Body of pancreas (tissue), 4 donors: Measurements from ENCODE around the gene CAMTA1.

Experiments
- POLR2A ChIP-seq, 3 donors: fragments of 450-650 bp; IDR thresholded peaks; one replicate each; pipeline ENCODE4 v1.6.1; 2016; ENCODE audit warnings: antibody characterized with exemption in 3 of 3, mild to moderate bottlenecking in 2 of 3
- TF ChIP-seq, protein P1 (sequence below), 7 experiments: fragments of 450-650 bp in 4 of 7; fragments of 200-600 bp in 3 of 7; sonication (generic) in 3 of 7; IDR thresholded peaks; one replicate each; pipeline ENCODE4 v1.5.1; 2016 to 2019; ENCODE audit warnings: antibody characterized with exemption in 7 of 7

- TF ChIP-seq, protein P1, sequence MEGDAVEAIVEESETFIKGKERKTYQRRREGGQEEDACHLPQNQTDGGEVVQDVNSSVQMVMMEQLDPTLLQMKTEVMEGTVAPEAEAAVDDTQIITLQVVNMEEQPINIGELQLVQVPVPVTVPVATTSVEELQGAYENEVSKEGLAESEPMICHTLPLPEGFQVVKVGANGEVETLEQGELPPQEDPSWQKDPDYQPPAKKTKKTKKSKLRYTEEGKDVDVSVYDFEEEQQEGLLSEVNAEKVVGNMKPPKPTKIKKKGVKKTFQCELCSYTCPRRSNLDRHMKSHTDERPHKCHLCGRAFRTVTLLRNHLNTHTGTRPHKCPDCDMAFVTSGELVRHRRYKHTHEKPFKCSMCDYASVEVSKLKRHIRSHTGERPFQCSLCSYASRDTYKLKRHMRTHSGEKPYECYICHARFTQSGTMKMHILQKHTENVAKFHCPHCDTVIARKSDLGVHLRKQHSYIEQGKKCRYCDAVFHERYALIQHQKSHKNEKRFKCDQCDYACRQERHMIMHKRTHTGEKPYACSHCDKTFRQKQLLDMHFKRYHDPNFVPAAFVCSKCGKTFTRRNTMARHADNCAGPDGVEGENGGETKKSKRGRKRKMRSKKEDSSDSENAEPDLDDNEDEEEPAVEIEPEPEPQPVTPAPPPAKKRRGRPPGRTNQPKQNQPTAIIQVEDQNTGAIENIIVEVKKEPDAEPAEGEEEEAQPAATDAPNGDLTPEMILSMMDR (IDR thresholded peaks at IDR 0.05): no peak
- TF ChIP-seq POLR2A (IDR thresholded peaks at IDR 0.05): no peak
These were observed 518.5 kb downstream of the CAMTA1 start for GRCh38 chr1:7303554-7304317.
